GM23248 (cell line): ENCODE measurements around the gene APOD. TPM values are rescaled to one million over a fixed set of nuclear protein-coding genes. Genes with fewer than 3 reads are reported as not detected.

Experiments used
- DNase-seq: peaks from one replicate; pipeline ENCODE4 v3.0.0-alpha.2; 2015
- H2AFZ ChIP-seq: fragments of 200-600 bp; sonication (generic); 2 replicates; pipeline ENCODE4 v1.6.1; 2016; ENCODE audit warnings: antibody characterized with exemption
- H3F3A ChIP-seq: fragments of 200-600 bp; sonication (generic); 2 replicates; pipeline ENCODE4 v1.6.1; 2016; ENCODE audit warnings: mild to moderate bottlenecking, antibody characterized with exemption, mixed run types; ENCODE audit not compliant: insufficient read depth
- H3K27ac ChIP-seq: fragments of 200-600 bp; sonication (generic); 2 replicates; pipeline ENCODE4 v1.5.1; 2016; ENCODE audit warnings: mild to moderate bottlenecking
- H3K27me3 ChIP-seq: fragments of 200-600 bp; sonication (generic); replicated peaks from 2 replicates; pipeline ENCODE4 v1.6.1; 2016; ENCODE audit warnings: mild to moderate bottlenecking; ENCODE audit not compliant: insufficient read depth
- H3K36me3 ChIP-seq: fragments of 200-600 bp; sonication (generic); 2 replicates; pipeline ENCODE4 v1.6.1; 2016; ENCODE audit warnings: low read depth, mild to moderate bottlenecking
- H3K4me1 ChIP-seq: fragments of 200-600 bp; sonication (generic); 2 replicates; pipeline ENCODE4 v1.6.1; 2016; ENCODE audit warnings: mild to moderate bottlenecking; ENCODE audit not compliant: insufficient read depth
- H3K4me2 ChIP-seq: fragments of 200-600 bp; sonication (generic); one replicate; pipeline ENCODE4 v1.6.1; 2016; ENCODE audit warnings: mild to moderate bottlenecking; ENCODE audit not compliant: unreplicated experiment
- H3K4me3 ChIP-seq: fragments of 200-600 bp; sonication (generic); 2 replicates; pipeline ENCODE4 v1.5.1; 2016; ENCODE audit warnings: mild to moderate bottlenecking
- H3K79me2 ChIP-seq: fragments of 200-600 bp; sonication (generic); 2 replicates; pipeline ENCODE4 v1.6.1; 2016; ENCODE audit warnings: mild to moderate bottlenecking; ENCODE audit not compliant: insufficient read depth
- H3K9ac ChIP-seq: fragments of 200-600 bp; sonication (generic); 2 replicates; pipeline ENCODE4 v1.6.1; 2016; ENCODE audit warnings: mild to moderate bottlenecking
- H3K9me2 ChIP-seq: fragments of 200-600 bp; sonication (generic); 2 replicates; pipeline ENCODE4 v1.6.1; 2016; ENCODE audit warnings: mixed run types, mild to moderate bottlenecking, moderate library complexity; ENCODE audit not compliant: insufficient read depth
- H3K9me3 ChIP-seq: fragments of 200-600 bp; sonication (generic); one replicate; pipeline ENCODE4 v1.6.1; 2017; ENCODE audit warnings: low read depth
- H4K20me1 ChIP-seq: fragments of 200-600 bp; sonication (generic); 2 replicates; pipeline ENCODE4 v1.6.0; 2016; ENCODE audit not compliant: insufficient read depth
- EZH2 ChIP-seq: fragments of 200-600 bp; sonication (generic); IDR thresholded peaks from 2 replicates; pipeline ENCODE4 v1.6.1; 2018; ENCODE audit warnings: antibody characterized with exemption, mild to moderate bottlenecking; ENCODE audit not compliant: insufficient read depth, poor library complexity, severe bottlenecking
- EZH2phosphoT487 ChIP-seq: fragments of 200-600 bp; sonication (generic); IDR thresholded peaks from 2 replicates; pipeline ENCODE4 v1.6.1; 2018; ENCODE audit warnings: antibody characterized with exemption, moderate library complexity, mild to moderate bottlenecking, low read depth; ENCODE audit not compliant: insufficient read depth
- WGBS, 2 experiments: methylation state at CpG; one replicate each; pipeline ENCODE4 v1.1.6; 2015 to 2017; ENCODE audit warnings: low lambda C conversion rate in 2 of 2, low coverage in 1 of 2; ENCODE audit errors: missing lambda C conversion rate in 2 of 2; 5-methylcytosine and 5-hydroxymethylcytosine counted together
- in situ Hi-C: fragments of 300-500 bp; cut with MboI; formaldehyde crosslinking; loops from 2 replicates; pipeline ENCODE4 v1.15.0; 2020
- polyA plus RNA-seq: library from polyadenylated mRNA; unstranded; fragments of >200 nt; fragmentation: Nextera tagmentation; extraction: Ambion mirVana; gene quantifications from 2 replicates; pipeline ENCODE4 v1.2.1, GENCODE V29; 2016
- total RNA-seq: library from RNA; depleted of rRNA; stranded (reverse); fragments of >200 nt; shearing (Covaris generic); gene quantifications from 2 replicates; pipeline ENCODE4 v1.2.3, GENCODE V29; 2014

The APOD gene
- total and polyA plus RNA-seq, 2 experiments from 2014 or later = 0.97 to 3.7 TPM

DNA sequence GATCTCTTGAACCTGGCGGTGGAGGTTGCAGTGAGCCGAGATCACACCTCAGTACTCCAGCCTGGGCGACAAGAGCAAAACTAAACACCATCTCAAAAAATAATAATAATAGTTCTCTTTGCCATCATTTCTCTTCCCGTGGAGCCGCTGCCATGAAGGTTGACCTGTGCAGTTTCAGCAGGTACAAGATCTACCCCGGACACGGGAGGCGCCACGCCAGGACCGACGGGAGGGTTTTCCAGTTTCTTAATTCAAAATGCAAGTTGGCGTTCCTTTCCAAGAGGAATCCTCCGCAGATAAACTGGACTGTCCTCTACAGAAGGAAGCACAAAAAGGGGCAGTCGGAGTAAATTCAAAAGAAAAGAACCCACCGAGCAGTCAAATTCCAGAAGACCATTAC is 29.3 kb downstream of the APOD start:
- Histone ChIP-seq H3K4me2 (no peak overlapping the region), H3K4me3 (no peak overlapping the region), H3K79me2 (no peaks in the 10 kb centered on the region), H3F3A (no peaks in the 10 kb centered on the region), H4K20me1 (no peaks in the 10 kb centered on the region), H3K27ac (no peak overlapping the region), H3K9me3 (no peaks in the 10 kb centered on the region), H2AFZ (no peak overlapping the region), H3K9me2 (no peaks in the 10 kb centered on the region), H3K9ac (no peak overlapping the region), H3K27me3 (peaks cover 3% of the 10 kb centered on the region), H3K36me3 (no peaks in the 10 kb centered on the region), H3K4me1 (no peaks in the 10 kb centered on the region)
- DNase-seq = no peak
- 91 to 92% methylated on average over 15 of the region's 15 CpGs for WGBS, 2 experiments
- no peak for TF ChIP-seq EZH2
- no peak for TF ChIP-seq EZH2phosphoT487
- in situ Hi-C loops = no loop called here

DNA sequence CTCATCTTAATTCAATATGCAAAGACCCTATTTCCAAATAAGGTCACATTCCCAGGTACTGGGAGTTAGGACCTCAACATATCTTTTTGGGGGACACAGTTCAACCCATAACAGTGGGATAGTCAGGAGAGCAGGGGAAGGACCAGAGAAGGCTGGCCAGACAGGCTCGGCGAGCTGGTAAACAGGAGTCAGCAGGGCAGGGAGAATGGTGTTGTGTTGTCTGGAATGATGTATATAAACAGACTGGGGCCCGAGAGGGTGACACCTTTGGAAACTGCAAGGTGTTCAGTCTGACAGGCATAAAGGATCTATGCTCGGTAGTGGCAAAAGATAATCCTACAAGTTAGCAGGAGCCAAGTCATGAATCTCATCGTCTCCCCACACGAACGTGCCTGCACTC is 30.5 kb downstream of the APOD start:
- no peak overlapping the region for H3K9ac ChIP-seq
- TF ChIP-seq EZH2 = no peak
- TF ChIP-seq EZH2phosphoT487 = no peak
- H3K4me1 ChIP-seq = peaks cover 5% of the 10 kb centered on the region; the same call in 1 of the 2 replicates
- no peak overlapping the region for H2AFZ ChIP-seq
- H3K79me2 ChIP-seq = no peaks in the 10 kb centered on the region
- H4K20me1 ChIP-seq = no peaks in the 10 kb centered on the region
- no peaks in the 10 kb centered on the region; the same call in 1 of the 2 replicates for H3K27me3 ChIP-seq
- 74 to 79% methylated on average over 7 of the region's 7 CpGs for WGBS, 2 experiments
- no peaks in the 10 kb centered on the region for H3K36me3 ChIP-seq
- no peaks in the 10 kb centered on the region for H3F3A ChIP-seq
- no peak for DNase-seq
- H3K4me2 ChIP-seq = no peak overlapping the region
- H3K4me3 ChIP-seq = no peak overlapping the region
- no peaks in the 10 kb centered on the region for H3K9me2 ChIP-seq
- in situ Hi-C loops = no loop called here
- no peaks in the 10 kb centered on the region for H3K9me3 ChIP-seq
- no peak overlapping the region for H3K27ac ChIP-seq

DNA sequence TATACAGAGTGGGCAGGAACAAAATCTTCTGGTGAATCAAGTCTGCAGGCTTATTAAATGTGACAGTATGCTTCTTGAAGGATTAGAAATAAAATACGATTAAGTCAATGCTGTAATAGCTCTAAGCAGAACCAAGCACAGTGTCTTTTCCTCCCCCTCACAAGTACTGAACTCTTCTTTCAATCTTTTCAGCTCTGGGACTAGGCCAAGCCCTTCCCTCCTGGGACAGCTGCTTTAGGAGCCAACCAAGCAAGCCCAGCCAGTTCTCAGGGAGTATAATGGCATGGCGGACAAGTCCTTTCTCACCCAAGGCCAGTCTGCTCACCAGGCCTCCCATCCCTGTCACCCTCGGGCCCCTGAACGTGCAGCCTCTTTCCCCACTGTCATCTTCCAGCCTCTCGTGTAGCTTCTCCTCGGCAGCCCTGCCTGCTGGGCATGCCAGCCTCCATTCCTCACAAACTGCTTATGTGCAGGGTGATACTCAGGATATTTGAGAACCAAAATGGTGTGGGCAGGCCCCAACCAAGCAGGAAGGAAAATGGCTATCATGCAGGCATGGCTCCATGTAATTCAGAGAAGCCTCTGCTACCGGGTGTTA is 32.3 kb downstream of the APOD start:
- H4K20me1 ChIP-seq = no peaks in the 10 kb centered on the region
- TF ChIP-seq EZH2phosphoT487 (no peak), EZH2 (no peak)
- no peaks in the 10 kb centered on the region for H3K9me2 ChIP-seq
- H3K27ac ChIP-seq = no peak overlapping the region
- no peaks in the 10 kb centered on the region for H3K27me3 ChIP-seq
- no peak overlapping the region for H2AFZ ChIP-seq
- no peak overlapping the region for H3K9ac ChIP-seq
- in situ Hi-C loops = no loop called here
- peaks cover 7% of the 10 kb centered on the region for H3F3A ChIP-seq
- H3K4me1 ChIP-seq = peaks cover 9% of the 10 kb centered on the region; the same call in 1 of the 2 replicates
- no peaks in the 10 kb centered on the region for H3K36me3 ChIP-seq
- no peaks in the 10 kb centered on the region for H3K9me3 ChIP-seq
- no peaks in the 10 kb centered on the region for H3K79me2 ChIP-seq
- H3K4me3 ChIP-seq = no peak overlapping the region
- H3K4me2 ChIP-seq = no peak overlapping the region
- WGBS, 2 experiments = 50 to 56% methylated on average over 7 of the region's 7 CpGs
- DNase-seq = no peak

DNA sequence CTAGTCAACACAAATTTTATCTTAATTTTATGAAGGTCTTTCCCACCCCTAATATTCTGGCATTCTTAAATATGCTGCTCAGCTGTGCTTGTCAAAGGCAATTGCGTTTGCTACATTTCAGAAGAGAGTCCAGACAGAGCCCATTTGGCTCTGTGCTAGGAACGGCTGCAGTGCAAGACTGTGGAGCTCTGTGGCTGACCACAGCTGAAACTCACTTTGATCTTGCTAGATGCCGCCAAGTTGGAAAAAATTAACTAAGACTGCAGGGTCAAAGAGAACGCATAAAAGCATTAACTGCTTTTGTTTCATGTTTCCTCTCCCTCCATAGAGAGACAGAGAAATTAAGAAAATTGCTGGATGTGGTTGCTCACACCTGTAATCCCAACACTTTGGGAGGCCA is 33.0 kb downstream of the APOD start:
- Histone ChIP-seq H3K4me1 (peaks cover 17% of the 10 kb centered on the region), H3K9me3 (no peaks in the 10 kb centered on the region), H3K79me2 (no peaks in the 10 kb centered on the region), H3K9me2 (no peaks in the 10 kb centered on the region), H2AFZ (no peak overlapping the region), H4K20me1 (no peaks in the 10 kb centered on the region), H3K27me3 (no peaks in the 10 kb centered on the region), H3K27ac (no peak overlapping the region), H3K36me3 (no peaks in the 10 kb centered on the region), H3K4me3 (no peak overlapping the region), H3K9ac (no peak overlapping the region), H3K4me2 (no peak overlapping the region), H3F3A (peaks cover 14% of the 10 kb centered on the region)
- in situ Hi-C loops = no loop called here
- no peak for DNase-seq
- TF ChIP-seq EZH2phosphoT487 (no peak), EZH2 (no peak)
- 44 to 50% methylated on average over 4 of the region's 4 CpGs for WGBS, 2 experiments
